Adipose tissue (tissue), 3 donors: Measurements from ENCODE around the gene RNF157. TPM values are rescaled to one million over a fixed set of nuclear protein-coding genes. Genes with fewer than 3 reads are reported as not detected.

Source experiments
- H3K27ac ChIP-seq: one replicate; pipeline ENCODE4 v1.5.1; 2013; ENCODE audit warnings: low read depth, low read length
- WGBS, 3 donors: extraction: QIAGEN DNeasy Blood & Tissue Kit; methylation state at CpG; one replicate each; pipeline ENCODE4 v1.1.7; 2013; 5-methylcytosine and 5-hydroxymethylcytosine counted together
- polyA plus RNA-seq, 3 donors: library from polyadenylated mRNA; stranded (reverse); fragments of 200-250 nt; gene quantifications; one replicate each; pipeline ENCODE4 v1.2.3, GENCODE V29; 2013
- donor health status: healthy with polysubstance abuse.
- donor health status: Bipolar disorder and iron deficiency.
- donor health status: healthy.

The RNF157 gene
- polyA plus RNA-seq, 3 donors = 5.4 to 25.2 (median 12.3) TPM

- 90 to 95% (median 91%) methylated on average over 19 of the region's 19 CpGs for WGBS, 3 donors
- H3K27ac ChIP-seq = no peak overlapping the region
Observed at GRCh38 chr17:76097716-76098295, 142.5 kb downstream of the RNF157 start.

GRCh38 chr17:76095943-76096342, 144.3 kb downstream of the RNF157 start:
- 86 to 95% (median 92%) methylated on average over 13 of the region's 13 CpGs for WGBS, 3 donors
- no peak overlapping the region for H3K27ac ChIP-seq

GRCh38 chr17:76094046-76094445, 146.2 kb downstream of the RNF157 start:
- 87 to 95% (median 89%) methylated on average over 11 of the region's 11 CpGs for WGBS, 3 donors

GRCh38 chr17:76092526-76093413, 147.5 kb downstream of the RNF157 start:
- H3K27ac ChIP-seq = no peak overlapping the region
- WGBS, 3 donors = 93 to 95% (median 94%) methylated on average over 20 of the region's 20 CpGs

More at GRCh38 chr17:76094046-76094445, 146.2 kb downstream of the RNF157 start:
- H3K27ac ChIP-seq = no peak overlapping the region

Other genes starting within 250 kb of the RNF157 start
- gene CDK3, start 239.6 kb downstream of the RNF157 start, polyA plus RNA-seq = 10 to 100 TPM in 2 of 3 donors, 1 to 10 TPM in 1; 5.4 to 13.7 (median 13.0) TPM
- gene EVPL, start 213.2 kb downstream of the RNF157 start, polyA plus RNA-seq = 1 to 10 TPM in 1 of 3 donors, under 1 TPM in 2; 0.34 to 1.2 (median 0.59) TPM
- 10 to 100 TPM; 44.1 to 68.6 (median 49.5) TPM for gene SRP68, start 168.0 kb downstream of the RNF157 start, polyA plus RNA-seq
- under 1 TPM; 0.21 to 0.25 (median 0.22) TPM for gene GALR2, start 165.7 kb downstream of the RNF157 start, polyA plus RNA-seq
- gene ZACN, start 161.3 kb downstream of the RNF157 start, polyA plus RNA-seq = 1 to 10 TPM; 1.3 to 3.2 (median 1.8) TPM
- 10 to 100 TPM; 30.1 to 54.3 (median 52.2) TPM for gene EXOC7, start 136.7 kb downstream of the RNF157 start, polyA plus RNA-seq
- under 1 TPM in 2 of 3 donors, not detected in 1; 0.13 to 0.54 TPM for gene FOXJ1, start 99.2 kb downstream of the RNF157 start, polyA plus RNA-seq
- 10 to 100 TPM; 14.4 to 43.7 (median 40.1) TPM for gene UBALD2, start 24.9 kb upstream of the RNF157 start, polyA plus RNA-seq
- 1 to 10 TPM; 1.3 to 2.2 (median 2.2) TPM for gene QRICH2, start 67.8 kb upstream of the RNF157 start, polyA plus RNA-seq
- 10 to 100 TPM; 25.6 to 40.7 (median 30.6) TPM for gene PRPSAP1, start 113.4 kb upstream of the RNF157 start, polyA plus RNA-seq
- gene SPHK1, start 144.1 kb upstream of the RNF157 start, polyA plus RNA-seq = 10 to 100 TPM in 2 of 3 donors, 1 to 10 TPM in 1; 8.4 to 33.0 (median 15.5) TPM
- 10 to 100 TPM in 2 of 3 donors, 1 to 10 TPM in 1; 6.2 to 10.1 (median 10.0) TPM for gene UBE2O, start 212.7 kb upstream of the RNF157 start, polyA plus RNA-seq
- under 1 TPM in 1 of 3 donors, not detected in 2; 0.08 TPM for gene AANAT, start 227.1 kb upstream of the RNF157 start, polyA plus RNA-seq